ENCODE measurements around the gene NDUFS1. TPM values are rescaled to one million over a fixed set of nuclear protein-coding genes. Genes with fewer than 3 reads are reported as not detected.

Gene NDUFS1
- total and polyA plus RNA-seq, 9 of the 15 experiments (the other 6 are each of a cell fraction or from before 2014, with no cell fraction given) = 75.0 to 130 (median 91.5) TPM

DNA sequence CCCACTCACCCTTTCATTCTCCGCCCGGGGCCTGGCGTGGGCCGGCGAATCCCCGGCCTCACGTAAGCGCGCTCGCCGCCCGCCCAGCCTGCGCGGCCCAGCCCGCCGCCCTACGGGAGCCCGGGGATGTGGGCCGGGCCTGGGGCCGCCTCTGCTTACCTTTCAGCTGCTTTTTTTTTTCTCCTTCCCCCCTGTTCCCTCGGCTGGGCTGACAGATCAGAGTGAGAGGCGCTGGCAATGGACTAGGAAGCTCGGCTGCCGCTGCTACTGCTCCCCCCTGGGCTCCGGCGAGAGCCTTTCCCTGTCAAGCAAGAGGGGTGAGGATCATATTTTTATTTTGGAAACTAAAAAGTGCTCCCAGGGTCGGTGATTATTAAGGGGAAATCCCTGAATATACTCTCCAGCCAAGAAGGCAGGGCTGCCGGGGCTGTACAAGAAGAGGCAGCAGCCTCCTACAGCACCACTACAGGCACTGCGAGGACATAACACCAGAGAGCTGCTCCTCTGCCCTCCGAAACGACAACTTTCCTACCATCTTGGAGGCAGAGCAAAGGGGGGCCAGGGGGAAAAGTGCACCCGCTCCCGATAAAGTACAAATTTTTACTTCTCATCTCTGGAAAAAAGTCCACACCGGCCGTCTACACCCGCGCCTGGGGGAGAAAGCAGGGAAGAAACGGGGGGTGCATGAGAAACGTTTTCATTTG is 73.3 kb downstream of the NDUFS1 start, which contains the start of gene INO80D (continued):
- no peak for TF ChIP-seq SP2 (IDR thresholded peaks at IDR 0.05; ENCODE audit: extremely low read depth, low read depth, low read length, poor library complexity, severe bottlenecking)
- TF ChIP-seq, protein P1, sequence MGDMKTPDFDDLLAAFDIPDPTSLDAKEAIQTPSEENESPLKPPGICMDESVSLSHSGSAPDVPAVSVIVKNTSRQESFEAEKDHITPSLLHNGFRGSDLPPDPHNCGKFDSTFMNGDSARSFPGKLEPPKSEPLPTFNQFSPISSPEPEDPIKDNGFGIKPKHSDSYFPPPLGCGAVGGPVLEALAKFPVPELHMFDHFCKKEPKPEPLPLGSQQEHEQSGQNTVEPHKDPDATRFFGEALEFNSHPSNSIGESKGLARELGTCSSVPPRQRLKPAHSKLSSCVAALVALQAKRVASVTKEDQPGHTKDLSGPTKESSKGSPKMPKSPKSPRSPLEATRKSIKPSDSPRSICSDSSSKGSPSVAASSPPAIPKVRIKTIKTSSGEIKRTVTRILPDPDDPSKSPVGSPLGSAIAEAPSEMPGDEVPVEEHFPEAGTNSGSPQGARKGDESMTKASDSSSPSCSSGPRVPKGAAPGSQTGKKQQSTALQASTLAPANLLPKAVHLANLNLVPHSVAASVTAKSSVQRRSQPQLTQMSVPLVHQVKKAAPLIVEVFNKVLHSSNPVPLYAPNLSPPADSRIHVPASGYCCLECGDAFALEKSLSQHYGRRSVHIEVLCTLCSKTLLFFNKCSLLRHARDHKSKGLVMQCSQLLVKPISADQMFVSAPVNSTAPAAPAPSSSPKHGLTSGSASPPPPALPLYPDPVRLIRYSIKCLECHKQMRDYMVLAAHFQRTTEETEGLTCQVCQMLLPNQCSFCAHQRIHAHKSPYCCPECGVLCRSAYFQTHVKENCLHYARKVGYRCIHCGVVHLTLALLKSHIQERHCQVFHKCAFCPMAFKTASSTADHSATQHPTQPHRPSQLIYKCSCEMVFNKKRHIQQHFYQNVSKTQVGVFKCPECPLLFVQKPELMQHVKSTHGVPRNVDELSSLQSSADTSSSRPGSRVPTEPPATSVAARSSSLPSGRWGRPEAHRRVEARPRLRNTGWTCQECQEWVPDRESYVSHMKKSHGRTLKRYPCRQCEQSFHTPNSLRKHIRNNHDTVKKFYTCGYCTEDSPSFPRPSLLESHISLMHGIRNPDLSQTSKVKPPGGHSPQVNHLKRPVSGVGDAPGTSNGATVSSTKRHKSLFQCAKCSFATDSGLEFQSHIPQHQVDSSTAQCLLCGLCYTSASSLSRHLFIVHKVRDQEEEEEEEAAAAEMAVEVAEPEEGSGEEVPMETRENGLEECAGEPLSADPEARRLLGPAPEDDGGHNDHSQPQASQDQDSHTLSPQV (IDR thresholded peaks at IDR 0.05) = no peak
- no peak for TF ChIP-seq ZNF589 (CRISPR knock-in tag; IDR thresholded peaks at IDR 0.05; ENCODE audit: low read depth)
- TF ChIP-seq TSC22D4 (tag; IDR thresholded peaks at IDR 0.05) = no peak
- no peak for TF ChIP-seq ARID2 (IDR thresholded peaks at IDR 0.05)
- no peak for TF ChIP-seq PHF20 (IDR thresholded peaks at IDR 0.05; ENCODE audit: partially characterized antibody)
- no peak for TF ChIP-seq SP1 (CRISPR knock-in tag; IDR thresholded peaks at IDR 0.05)
- no peak for TF ChIP-seq PTRF (tag; IDR thresholded peaks at IDR 0.05)
- peak; percentile 63 for TF ChIP-seq BRD9 (IDR thresholded peaks at IDR 0.05; ENCODE audit: low read depth, partially characterized antibody)
- no peak; the same call in 1 of the 2 replicates for TF ChIP-seq SMAD4 (CRISPR knock-in tag; conservative IDR thresholded peaks at IDR 0.05)
- peak in 2 of 3 experiments; percentile 87 to 92 for TF ChIP-seq YY1 (IDR thresholded peaks at IDR 0.05; ENCODE audit: borderline replicate concordance in 1 of 3, control insufficient read depth in 1 of 3, extremely low read depth in 1 of 3, insufficient read depth in 3 of 3, insufficient read length in 1 of 3, insufficient replicate concordance in 2 of 3, low read depth in 1 of 3, low read length in 2 of 3)
- 0 out of 2 replicates have a peak, but pooled peaks have one; percentile 26 for TF ChIP-seq GTF2E2 (tag; IDR thresholded peaks at IDR 0.05)
- TF ChIP-seq FOXA1 (IDR thresholded peaks at IDR 0.05; ENCODE audit: borderline replicate concordance) = no peak
- TF ChIP-seq HDAC8 (tag; IDR thresholded peaks at IDR 0.05) = no peak
- TF ChIP-seq FOXK2 (conservative IDR thresholded peaks at IDR 0.05 in 1 of 2, IDR thresholded peaks at IDR 0.05 in 1 of 2; ENCODE audit: low read depth in 2 of 2) = no peak
- TF ChIP-seq ZNF717 (CRISPR knock-in tag; IDR thresholded peaks at IDR 0.05) = no peak
- TF ChIP-seq, protein P2, sequence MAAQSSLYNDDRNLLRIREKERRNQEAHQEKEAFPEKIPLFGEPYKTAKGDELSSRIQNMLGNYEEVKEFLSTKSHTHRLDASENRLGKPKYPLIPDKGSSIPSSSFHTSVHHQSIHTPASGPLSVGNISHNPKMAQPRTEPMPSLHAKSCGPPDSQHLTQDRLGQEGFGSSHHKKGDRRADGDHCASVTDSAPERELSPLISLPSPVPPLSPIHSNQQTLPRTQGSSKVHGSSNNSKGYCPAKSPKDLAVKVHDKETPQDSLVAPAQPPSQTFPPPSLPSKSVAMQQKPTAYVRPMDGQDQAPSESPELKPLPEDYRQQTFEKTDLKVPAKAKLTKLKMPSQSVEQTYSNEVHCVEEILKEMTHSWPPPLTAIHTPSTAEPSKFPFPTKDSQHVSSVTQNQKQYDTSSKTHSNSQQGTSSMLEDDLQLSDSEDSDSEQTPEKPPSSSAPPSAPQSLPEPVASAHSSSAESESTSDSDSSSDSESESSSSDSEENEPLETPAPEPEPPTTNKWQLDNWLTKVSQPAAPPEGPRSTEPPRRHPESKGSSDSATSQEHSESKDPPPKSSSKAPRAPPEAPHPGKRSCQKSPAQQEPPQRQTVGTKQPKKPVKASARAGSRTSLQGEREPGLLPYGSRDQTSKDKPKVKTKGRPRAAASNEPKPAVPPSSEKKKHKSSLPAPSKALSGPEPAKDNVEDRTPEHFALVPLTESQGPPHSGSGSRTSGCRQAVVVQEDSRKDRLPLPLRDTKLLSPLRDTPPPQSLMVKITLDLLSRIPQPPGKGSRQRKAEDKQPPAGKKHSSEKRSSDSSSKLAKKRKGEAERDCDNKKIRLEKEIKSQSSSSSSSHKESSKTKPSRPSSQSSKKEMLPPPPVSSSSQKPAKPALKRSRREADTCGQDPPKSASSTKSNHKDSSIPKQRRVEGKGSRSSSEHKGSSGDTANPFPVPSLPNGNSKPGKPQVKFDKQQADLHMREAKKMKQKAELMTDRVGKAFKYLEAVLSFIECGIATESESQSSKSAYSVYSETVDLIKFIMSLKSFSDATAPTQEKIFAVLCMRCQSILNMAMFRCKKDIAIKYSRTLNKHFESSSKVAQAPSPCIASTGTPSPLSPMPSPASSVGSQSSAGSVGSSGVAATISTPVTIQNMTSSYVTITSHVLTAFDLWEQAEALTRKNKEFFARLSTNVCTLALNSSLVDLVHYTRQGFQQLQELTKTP (IDR thresholded peaks at IDR 0.05; ENCODE audit: low read depth in 1 of 2, partially characterized antibody in 2 of 2) = peak in 1 of 2 experiments; percentile 41
- TF ChIP-seq MYBL2 (IDR thresholded peaks at IDR 0.05; ENCODE audit: low read depth) = no peak
- TF ChIP-seq MYBL2 (CRISPR knock-in tag; IDR thresholded peaks at IDR 0.05; ENCODE audit: borderline replicate concordance) = no peak
- peak; percentile 57; the same call in 1 of the 2 replicates for TF ChIP-seq SUPT5H (IDR thresholded peaks at IDR 0.05)

Data from K562 (cell line).